ENCODE measurements around the gene CBLB. TPM values are rescaled to one million over a fixed set of nuclear protein-coding genes. Genes with fewer than 3 reads are reported as not detected.

The CBLB gene
- total and polyA plus RNA-seq, 9 donors: 14.8 to 133 (median 40.5) TPM

DNA sequence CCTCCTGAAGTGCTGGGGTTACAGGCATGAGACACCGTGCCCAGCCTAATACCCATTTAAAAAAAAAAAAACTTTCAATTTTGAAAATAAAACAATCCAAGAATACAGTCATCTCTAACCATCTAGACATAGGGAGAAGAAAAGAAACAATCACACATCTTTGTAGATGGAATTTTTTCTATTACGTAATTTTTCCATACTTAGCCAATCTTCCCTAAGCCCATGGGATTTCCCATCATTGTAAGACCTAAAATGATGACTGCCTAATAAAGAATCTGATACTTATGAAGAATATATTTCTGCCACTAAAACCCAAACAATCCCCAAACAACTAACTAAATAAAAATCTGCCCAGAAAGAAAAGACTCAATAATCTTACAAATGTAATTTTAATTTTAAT lies 88.7 kb downstream of the CBLB start:
- Histone ChIP-seq H3K4me1 (ENCODE audit: insufficient read depth) (no peaks in the 10 kb centered on the region), H3K27me3 (no peaks in the 10 kb centered on the region), H3K36me3 (no peaks in the 10 kb centered on the region), H3K9me3 (no peaks in the 10 kb centered on the region), H3K27ac (no peak overlapping the region), H3K4me3 (no peak overlapping the region)
- no peak for DNase-seq
- TF ChIP-seq POLR2A (IDR thresholded peaks at IDR 0.05) (no peak), EP300 (IDR thresholded peaks at IDR 0.05) (no peak)
- TF ChIP-seq, protein P1, sequence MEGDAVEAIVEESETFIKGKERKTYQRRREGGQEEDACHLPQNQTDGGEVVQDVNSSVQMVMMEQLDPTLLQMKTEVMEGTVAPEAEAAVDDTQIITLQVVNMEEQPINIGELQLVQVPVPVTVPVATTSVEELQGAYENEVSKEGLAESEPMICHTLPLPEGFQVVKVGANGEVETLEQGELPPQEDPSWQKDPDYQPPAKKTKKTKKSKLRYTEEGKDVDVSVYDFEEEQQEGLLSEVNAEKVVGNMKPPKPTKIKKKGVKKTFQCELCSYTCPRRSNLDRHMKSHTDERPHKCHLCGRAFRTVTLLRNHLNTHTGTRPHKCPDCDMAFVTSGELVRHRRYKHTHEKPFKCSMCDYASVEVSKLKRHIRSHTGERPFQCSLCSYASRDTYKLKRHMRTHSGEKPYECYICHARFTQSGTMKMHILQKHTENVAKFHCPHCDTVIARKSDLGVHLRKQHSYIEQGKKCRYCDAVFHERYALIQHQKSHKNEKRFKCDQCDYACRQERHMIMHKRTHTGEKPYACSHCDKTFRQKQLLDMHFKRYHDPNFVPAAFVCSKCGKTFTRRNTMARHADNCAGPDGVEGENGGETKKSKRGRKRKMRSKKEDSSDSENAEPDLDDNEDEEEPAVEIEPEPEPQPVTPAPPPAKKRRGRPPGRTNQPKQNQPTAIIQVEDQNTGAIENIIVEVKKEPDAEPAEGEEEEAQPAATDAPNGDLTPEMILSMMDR (IDR thresholded peaks at IDR 0.05): no peak
- 91 to 93% (median 92%) methylated on average over 2 of the region's 2 CpGs for WGBS, 3 donors
- intact Hi-C loops (cut with DNase I): no loop called here

DNA sequence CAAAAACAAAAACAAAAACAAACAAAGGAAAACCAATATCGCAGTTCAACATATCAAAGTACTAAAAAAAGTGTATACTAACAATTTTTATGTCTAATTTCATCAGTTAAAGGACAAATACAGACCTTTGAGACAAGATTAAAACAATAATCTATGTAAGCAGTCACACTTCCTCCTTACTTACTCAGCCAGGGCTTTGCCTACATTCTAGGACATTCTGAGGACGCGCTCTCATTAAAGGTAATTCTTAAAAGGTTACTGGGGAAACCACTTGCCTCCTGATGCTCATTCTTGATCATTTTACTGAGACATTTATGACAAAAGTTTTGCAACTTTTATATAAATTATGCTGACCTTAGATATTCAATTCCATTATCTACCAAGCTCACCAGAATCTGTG lies 93.4 kb downstream of the CBLB start:
- Histone ChIP-seq H3K36me3 (no peaks in the 10 kb centered on the region), H3K27ac (no peak overlapping the region), H3K27me3 (no peaks in the 10 kb centered on the region), H3K4me3 (no peak overlapping the region), H3K4me1 (ENCODE audit: insufficient read depth) (no peaks in the 10 kb centered on the region), H3K9me3 (no peaks in the 10 kb centered on the region)
- 64 to 66% (median 65%) methylated on average over 3 of the region's 3 CpGs for WGBS, 3 donors
- TF ChIP-seq, protein P1 (IDR thresholded peaks at IDR 0.05): no peak
- no peak for TF ChIP-seq POLR2A (IDR thresholded peaks at IDR 0.05)
- TF ChIP-seq EP300 (IDR thresholded peaks at IDR 0.05): no peak
- no peak for DNase-seq
- intact Hi-C loops (cut with DNase I): no loop called here

DNA sequence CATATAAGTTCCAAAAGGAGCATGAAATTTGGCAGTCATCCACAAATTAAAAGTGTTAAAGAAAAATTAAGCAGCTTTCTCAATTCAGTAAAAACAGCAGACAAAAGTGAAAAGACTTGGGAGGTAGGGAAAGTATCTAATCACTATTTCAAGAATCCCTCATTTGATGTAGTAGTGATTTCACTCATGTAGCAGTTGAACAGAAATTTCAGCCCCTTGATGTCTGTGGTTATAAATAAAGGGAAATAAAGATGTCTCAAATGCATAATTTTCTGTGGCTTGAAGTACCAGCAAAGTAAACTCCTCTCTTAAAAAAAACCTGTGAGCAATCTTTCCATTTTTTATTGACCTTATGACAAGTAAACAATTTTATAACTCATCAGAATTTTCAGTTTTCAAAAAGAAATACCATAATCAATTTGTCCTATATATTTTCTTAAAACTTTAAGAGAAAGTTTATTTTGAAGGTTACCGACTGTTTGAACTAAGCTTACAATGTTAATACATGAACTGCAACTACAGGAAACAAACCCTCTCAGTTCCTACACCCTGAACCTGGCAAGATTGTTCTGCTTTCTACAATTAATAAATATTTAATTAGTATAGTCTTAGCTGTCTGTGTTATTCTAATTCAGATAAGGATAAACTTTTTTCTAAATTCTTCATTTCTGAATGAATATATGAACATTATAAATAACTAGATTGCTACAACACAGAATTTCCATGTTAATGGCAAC lies 94.2 kb downstream of the CBLB start:
- DNase-seq: no peak
- 88 to 92% (median 89%) methylated on average over 1 of the region's 1 CpG for WGBS, 3 donors
- no peak for TF ChIP-seq POLR2A (IDR thresholded peaks at IDR 0.05)
- TF ChIP-seq EP300 (IDR thresholded peaks at IDR 0.05): no peak
- TF ChIP-seq, protein P1 (IDR thresholded peaks at IDR 0.05): no peak
- no peaks in the 10 kb centered on the region for H3K9me3 ChIP-seq
- no peak overlapping the region for H3K27ac ChIP-seq
- H3K27me3 ChIP-seq: no peaks in the 10 kb centered on the region
- H3K36me3 ChIP-seq: no peaks in the 10 kb centered on the region
- intact Hi-C loops (cut with DNase I): no loop called here
- no peaks in the 10 kb centered on the region for H3K4me1 ChIP-seq (ENCODE audit: insufficient read depth)
- no peak overlapping the region for H3K4me3 ChIP-seq

DNA sequence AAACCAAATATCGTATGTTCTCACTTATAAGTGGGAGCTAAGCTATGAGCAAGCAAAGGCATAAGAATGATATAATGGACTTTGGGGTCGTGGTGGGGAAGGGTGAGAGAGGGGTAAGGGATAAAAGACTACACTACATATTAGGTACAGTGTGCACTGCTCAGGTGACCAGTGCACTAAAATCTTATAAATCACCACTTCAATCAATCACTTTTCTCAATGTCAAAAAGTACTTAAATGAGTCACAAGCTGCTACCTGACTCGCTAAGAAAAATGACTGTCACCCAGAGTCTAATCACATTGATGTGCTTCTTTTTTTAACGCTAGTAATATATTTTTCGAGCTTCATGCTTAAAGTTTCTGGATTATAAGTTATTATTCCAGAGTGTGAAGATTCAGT lies 95.5 kb downstream of the CBLB start:
- Histone ChIP-seq H3K9me3 (no peaks in the 10 kb centered on the region), H3K27me3 (no peaks in the 10 kb centered on the region), H3K27ac (no peak overlapping the region), H3K4me3 (no peak overlapping the region), H3K4me1 (ENCODE audit: insufficient read depth) (no peaks in the 10 kb centered on the region), H3K36me3 (no peaks in the 10 kb centered on the region)
- DNase-seq: no peak
- TF ChIP-seq EP300 (IDR thresholded peaks at IDR 0.05) (no peak), POLR2A (IDR thresholded peaks at IDR 0.05) (no peak)
- TF ChIP-seq, protein P1 (IDR thresholded peaks at IDR 0.05): no peak
- intact Hi-C loops (cut with DNase I): no loop called here
- 96 to 97% (median 97%) methylated on average over 5 of the region's 5 CpGs for WGBS, 3 donors

All from ovary (tissue), 9 donors.